GM13977 (cell line): ENCODE results near the gene DEFB128.

Experiments used
- DNase-seq: peaks from one replicate; pipeline ENCODE4 v3.0.0; 2012; ENCODE audit warnings: low spot score
- CTCF ChIP-seq: IDR thresholded peaks from 2 replicates; pipeline ENCODE4 v1.5.1; 2012; ENCODE audit warnings: mild to moderate bottlenecking, control low read depth; ENCODE audit not compliant: insufficient read depth; ENCODE audit errors: extremely low read depth, missing control alignments
- in situ Hi-C: fragments of 300-500 bp; cut with MboI; formaldehyde crosslinking; loops from one replicate; pipeline ENCODE4 v1.12.0; 2022; ENCODE audit warnings: low sequenced_read_pairs, low pct_unique_long_range_greater_than_20kb, mixed read lengths, inconsistent platforms; ENCODE audit not compliant: unreplicated experiment

DEFB128 gene

GRCh38 chr20:164618-165017 lies 24.9 kb downstream of the DEFB128 start:
- TF ChIP-seq CTCF, result no peak
- no peak for DNase-seq
- in situ Hi-C loops, result no loop called here

- in situ Hi-C loops, result no loop called here
- DNase-seq, result no peak
- TF ChIP-seq CTCF, result no peak
These were observed 32.4 kb downstream of the DEFB128 start, which contains the start of gene DEFB127 for GRCh38 chr20:157154-157553. Gene DEFB127 (plus strand): TSS chr20:157454. CDS start chr20:157545, 91 bp downstream.

GRCh38 chr20:152131-152530 lies 37.4 kb downstream of the DEFB128 start:
- DNase-seq, result no peak
- in situ Hi-C loops, result no loop called here
- TF ChIP-seq CTCF, result no peak

- in situ Hi-C loops, result no loop called here
- TF ChIP-seq CTCF, result no peak
- DNase-seq, result no peak
These were observed 43.6 kb downstream of the DEFB128 start for GRCh38 chr20:145877-146276.

GRCh38 chr20:142290-142689 lies 47.2 kb downstream of the DEFB128 start, which contains the start of gene DEFB126:
Gene DEFB126 (plus strand): TSS chr20:142590. CDS start chr20:142629, 39 bp downstream.
- no peak for DNase-seq
- in situ Hi-C loops, result no loop called here
- TF ChIP-seq CTCF, result no peak
